Suprapubic skin (tissue), 4 donors: ENCODE measurements around the gene ABCB7. TPM values are rescaled to one million over a fixed set of nuclear protein-coding genes. Genes with fewer than 3 reads are reported as not detected.
"Not testable (repeated sequence)": the region's sequence is repeated elsewhere in the genome, so short reads cannot be mapped to it uniquely, and the experiment has no call there.

Experiments used
- DNase-seq, 2 donors: peaks; one replicate each; pipeline ENCODE4 v3.0.0-alpha.2; 2019; ENCODE audit warnings: low spot score in 2 of 2
- H3K27ac ChIP-seq: fragments of 200-600 bp; sonication (generic); one replicate; pipeline ENCODE4 v1.5.1; 2019
- H3K27me3 ChIP-seq: fragments of 200-600 bp; sonication (generic); one replicate; pipeline ENCODE4 v1.5.1; 2019
- H3K36me3 ChIP-seq: fragments of 200-600 bp; sonication (generic); one replicate; pipeline ENCODE4 v1.5.1; 2019
- H3K4me1 ChIP-seq: fragments of 200-600 bp; sonication (generic); one replicate; pipeline ENCODE4 v1.5.1; 2019
- H3K4me3 ChIP-seq: fragments of 200-600 bp; sonication (generic); one replicate; pipeline ENCODE4 v1.5.1; 2019; ENCODE audit warnings: mild to moderate bottlenecking
- H3K9me3 ChIP-seq: fragments of 200-600 bp; sonication (generic); one replicate; pipeline ENCODE4 v1.5.1; 2019
- EP300 ChIP-seq: sonication (generic); formaldehyde crosslinking; IDR thresholded peaks from one replicate; pipeline ENCODE4 v1.6.1; 2017; ENCODE audit warnings: antibody characterized with exemption
- POLR2A ChIP-seq, 2 donors: fragments of 450-650 bp; IDR thresholded peaks; one replicate each; pipeline ENCODE4 v1.6.1; 2017; ENCODE audit warnings: antibody characterized with exemption in 2 of 2, mild to moderate bottlenecking in 2 of 2, moderate library complexity in 2 of 2
- POLR2AphosphoS5 ChIP-seq, 3 donors: sonication (generic); formaldehyde crosslinking; IDR thresholded peaks; one replicate each; pipeline ENCODE4 v1.6.1; 2017; ENCODE audit warnings: antibody characterized with exemption in 3 of 3
- WGBS: methylation state at CpG from one replicate; pipeline ENCODE4 v1.1.5; 2018; 5-methylcytosine and 5-hydroxymethylcytosine counted together
- total RNA-seq, 4 donors: library from RNA; depleted of rRNA; stranded (reverse); fragments of >200 nt; gene quantifications; one replicate each; pipeline ENCODE4 v1.1.0, GENCODE V29; 2016
- TF ChIP-seq, protein P1 (sequence below), 2 donors: fragments of 200-600 bp in 1 of 2; fragments of 450-650 bp in 1 of 2; sonication (generic) in 1 of 2; IDR thresholded peaks; one replicate each; pipeline ENCODE4 v1.5.1; 2016 to 2019; ENCODE audit warnings: antibody characterized with exemption in 2 of 2, mild to moderate bottlenecking in 1 of 2, moderate library complexity in 1 of 2

ABCB7 gene
- total RNA-seq, 4 donors from 2014 or later = 52.2 to 78.4 (median 62.7) TPM

DNA sequence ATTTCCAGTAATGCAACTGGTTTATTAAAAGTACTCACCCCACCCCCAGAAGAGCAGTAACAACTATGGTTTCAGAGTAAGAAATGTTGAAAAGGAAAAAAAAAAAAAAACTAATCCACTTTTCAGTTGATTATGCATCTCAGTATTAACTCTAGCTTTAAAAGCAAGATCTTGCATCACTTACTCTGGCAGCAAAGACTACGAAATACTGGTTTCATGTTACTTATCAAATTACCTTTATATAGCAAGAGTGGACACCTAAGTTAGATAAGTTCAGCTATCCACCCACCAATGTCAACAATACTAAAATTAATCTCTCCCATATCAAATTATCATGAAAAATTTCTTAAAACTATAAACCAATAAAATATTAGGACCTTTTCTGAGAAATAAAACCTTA is 105.0 kb downstream of the ABCB7 start:
- Histone ChIP-seq H3K4me3 (no peak overlapping the region), H3K4me1 (no peaks in the 10 kb centered on the region), H3K36me3 (no peaks in the 10 kb centered on the region), H3K9me3 (no peaks in the 10 kb centered on the region), H3K27ac (no peak overlapping the region), H3K27me3 (no peaks in the 10 kb centered on the region)
- 60% methylated on average over 1 of the region's 1 CpG for WGBS
- TF ChIP-seq POLR2A (IDR thresholded peaks at IDR 0.05) (no peak), EP300 (no peak), POLR2AphosphoS5 (IDR thresholded peaks at IDR 0.05) (no peak)
- TF ChIP-seq, protein P1, sequence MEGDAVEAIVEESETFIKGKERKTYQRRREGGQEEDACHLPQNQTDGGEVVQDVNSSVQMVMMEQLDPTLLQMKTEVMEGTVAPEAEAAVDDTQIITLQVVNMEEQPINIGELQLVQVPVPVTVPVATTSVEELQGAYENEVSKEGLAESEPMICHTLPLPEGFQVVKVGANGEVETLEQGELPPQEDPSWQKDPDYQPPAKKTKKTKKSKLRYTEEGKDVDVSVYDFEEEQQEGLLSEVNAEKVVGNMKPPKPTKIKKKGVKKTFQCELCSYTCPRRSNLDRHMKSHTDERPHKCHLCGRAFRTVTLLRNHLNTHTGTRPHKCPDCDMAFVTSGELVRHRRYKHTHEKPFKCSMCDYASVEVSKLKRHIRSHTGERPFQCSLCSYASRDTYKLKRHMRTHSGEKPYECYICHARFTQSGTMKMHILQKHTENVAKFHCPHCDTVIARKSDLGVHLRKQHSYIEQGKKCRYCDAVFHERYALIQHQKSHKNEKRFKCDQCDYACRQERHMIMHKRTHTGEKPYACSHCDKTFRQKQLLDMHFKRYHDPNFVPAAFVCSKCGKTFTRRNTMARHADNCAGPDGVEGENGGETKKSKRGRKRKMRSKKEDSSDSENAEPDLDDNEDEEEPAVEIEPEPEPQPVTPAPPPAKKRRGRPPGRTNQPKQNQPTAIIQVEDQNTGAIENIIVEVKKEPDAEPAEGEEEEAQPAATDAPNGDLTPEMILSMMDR (IDR thresholded peaks at IDR 0.05) = no peak
- DNase-seq = no peak

DNA sequence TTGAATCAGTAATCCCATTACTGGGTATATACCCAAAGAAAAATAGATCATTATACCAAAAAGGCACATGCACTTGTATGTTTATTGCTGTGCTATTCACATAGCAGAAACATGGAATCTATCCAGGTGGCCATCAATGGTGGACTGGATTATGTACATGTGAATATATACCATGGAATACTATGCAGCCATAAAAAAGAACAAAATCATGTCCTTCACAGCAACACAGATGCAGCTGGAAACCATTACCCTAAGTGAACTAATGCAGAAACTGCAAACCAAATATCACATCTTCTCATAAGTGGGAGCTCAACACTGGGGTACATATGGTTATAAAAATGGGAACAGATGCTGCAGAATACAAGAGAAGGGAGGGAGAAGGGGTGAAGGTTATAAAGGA is 110.7 kb downstream of the ABCB7 start:
- no peak for TF ChIP-seq POLR2AphosphoS5 (IDR thresholded peaks at IDR 0.05)
- no peak for TF ChIP-seq EP300
- no peak for TF ChIP-seq POLR2A (IDR thresholded peaks at IDR 0.05)
- TF ChIP-seq, protein P1 (IDR thresholded peaks at IDR 0.05) = no peak

DNA sequence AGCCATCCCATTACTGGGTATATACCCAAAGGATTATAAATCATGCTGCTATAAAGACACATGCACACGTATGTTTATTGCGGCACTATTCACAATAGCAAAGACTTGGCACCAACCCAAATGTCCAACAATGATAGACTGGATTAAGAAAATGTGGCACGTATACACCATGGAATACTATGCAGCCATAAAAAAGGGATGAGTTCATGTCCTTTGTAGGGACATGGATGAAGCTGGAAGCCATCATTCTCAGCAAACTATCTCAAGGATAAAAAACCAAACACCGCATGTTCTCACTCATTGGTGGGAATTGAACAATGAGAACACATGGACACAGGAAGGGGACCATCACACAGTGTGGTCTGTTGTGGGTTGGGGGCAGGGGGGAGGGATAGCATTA is 111.9 kb downstream of the ABCB7 start:
- H3K36me3 ChIP-seq, H3K4me1 ChIP-seq, H3K4me3 ChIP-seq, DNase-seq, H3K27ac ChIP-seq, H3K27me3 ChIP-seq, H3K9me3 ChIP-seq: not testable (repeated sequence)
- WGBS = 94% methylated on average over 4 of the region's 4 CpGs

More for the DNA sequence above, 110.7 kb downstream of the ABCB7 start:
- Histone ChIP-seq H3K4me1 (no peaks in the 10 kb centered on the region), H3K27ac (no peak overlapping the region), H3K9me3 (no peaks in the 10 kb centered on the region), H3K27me3 (no peaks in the 10 kb centered on the region), H3K4me3 (no peak overlapping the region), H3K36me3 (no peaks in the 10 kb centered on the region)
- DNase-seq = no peak

DNA sequence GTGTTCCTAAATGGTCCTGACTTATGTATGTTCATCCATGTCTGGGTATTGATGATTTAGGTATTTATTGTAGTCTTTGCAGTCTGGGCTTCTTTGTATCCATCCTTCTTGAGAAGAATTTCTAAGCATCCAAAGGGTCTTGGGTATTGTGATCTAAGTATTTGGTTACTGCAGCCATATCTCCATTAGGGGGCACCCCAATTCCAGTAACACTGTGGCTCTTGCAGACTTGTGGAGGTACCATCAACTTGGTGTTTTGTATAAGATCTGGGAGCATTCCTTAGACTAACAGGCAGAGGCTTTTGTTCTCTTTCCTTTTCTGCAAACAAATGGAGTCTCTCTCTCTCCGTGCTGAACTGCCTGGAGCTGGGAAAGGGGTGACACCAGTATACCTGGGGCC is 117.2 kb downstream of the ABCB7 start:
- TF ChIP-seq, protein P1 (IDR thresholded peaks at IDR 0.05) = no peak
- TF ChIP-seq POLR2A (IDR thresholded peaks at IDR 0.05) (no peak), POLR2AphosphoS5 (IDR thresholded peaks at IDR 0.05) (no peak), EP300 (no peak)
- Histone ChIP-seq H3K4me1 (no peaks in the 10 kb centered on the region), H3K27me3 (no peaks in the 10 kb centered on the region), H3K27ac (no peak overlapping the region), H3K36me3 (no peaks in the 10 kb centered on the region), H3K9me3 (no peaks in the 10 kb centered on the region), H3K4me3 (no peak overlapping the region)
- WGBS = 83% methylated on average over 1 of the region's 1 CpG
- no peak for DNase-seq

Other genes with a start within 250 kb of the ABCB7 start
- 1 to 10 TPM; 1.3 to 1.9 (median 1.6) TPM for gene NEXMIF, start 230.8 kb downstream of the ABCB7 start, total RNA-seq
- gene UPRT, start 117.8 kb upstream of the ABCB7 start, total RNA-seq = 10 to 100 TPM in 3 of 4 donors, 1 to 10 TPM in 1; 8.1 to 13.2 (median 12.0) TPM